22Rv1 (cell line): ENCODE results near the gene ARG1.

Source experiments
- H3K27ac ChIP-seq: fragments of 450-650 bp; 2 replicates; pipeline ENCODE4 v1.5.1; 2017
- ZFX ChIP-seq: fragments of 450-650 bp; IDR thresholded peaks from 2 replicates; pipeline ENCODE4 v1.6.1; 2017; ENCODE audit warnings: antibody characterized with exemption, borderline replicate concordance
- TF ChIP-seq, protein P1 (sequence below): fragments of 450-650 bp; IDR thresholded peaks from 2 replicates; pipeline ENCODE4 v1.5.1; 2017; ENCODE audit warnings: mild to moderate bottlenecking

Gene ARG1

DNA sequence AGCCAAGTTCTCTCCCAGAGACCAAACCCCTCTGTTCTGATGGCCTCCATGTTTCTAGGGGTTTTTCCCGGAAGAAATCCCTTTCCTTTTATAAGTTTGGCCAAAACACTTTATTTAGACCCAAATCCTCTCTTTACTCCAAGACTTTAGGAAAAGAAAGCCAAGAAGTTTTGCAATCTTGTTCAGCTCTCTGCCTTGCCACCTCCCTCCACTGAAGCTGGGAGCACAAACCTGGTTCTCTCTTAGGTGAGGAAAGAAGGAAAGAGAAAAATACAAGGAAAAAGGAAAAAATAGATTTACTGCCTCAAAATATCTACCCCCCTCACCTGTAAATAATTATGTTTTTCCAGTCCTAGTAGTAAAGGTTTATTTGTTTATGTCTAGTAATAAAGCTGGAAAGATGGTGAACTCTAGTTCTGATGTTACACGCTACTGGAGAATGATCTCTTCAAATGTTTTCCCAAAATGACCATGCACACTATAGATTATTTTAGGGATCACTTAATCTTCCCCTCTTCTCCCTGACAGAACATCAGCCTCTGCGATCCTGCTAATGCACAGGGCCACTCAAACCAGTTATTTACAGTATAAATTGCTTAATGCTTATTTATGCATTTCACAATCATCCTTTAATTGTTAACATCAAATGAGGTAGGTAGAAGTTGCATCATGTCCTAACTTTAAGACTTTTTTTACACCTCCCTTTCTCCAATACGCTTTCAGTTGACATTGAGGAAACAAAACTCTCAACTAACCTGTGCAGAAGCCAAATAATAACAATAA is 10.9 kb upstream of the ARG1 start:
- H3K27ac ChIP-seq = no peak overlapping the region
- TF ChIP-seq, protein P1, sequence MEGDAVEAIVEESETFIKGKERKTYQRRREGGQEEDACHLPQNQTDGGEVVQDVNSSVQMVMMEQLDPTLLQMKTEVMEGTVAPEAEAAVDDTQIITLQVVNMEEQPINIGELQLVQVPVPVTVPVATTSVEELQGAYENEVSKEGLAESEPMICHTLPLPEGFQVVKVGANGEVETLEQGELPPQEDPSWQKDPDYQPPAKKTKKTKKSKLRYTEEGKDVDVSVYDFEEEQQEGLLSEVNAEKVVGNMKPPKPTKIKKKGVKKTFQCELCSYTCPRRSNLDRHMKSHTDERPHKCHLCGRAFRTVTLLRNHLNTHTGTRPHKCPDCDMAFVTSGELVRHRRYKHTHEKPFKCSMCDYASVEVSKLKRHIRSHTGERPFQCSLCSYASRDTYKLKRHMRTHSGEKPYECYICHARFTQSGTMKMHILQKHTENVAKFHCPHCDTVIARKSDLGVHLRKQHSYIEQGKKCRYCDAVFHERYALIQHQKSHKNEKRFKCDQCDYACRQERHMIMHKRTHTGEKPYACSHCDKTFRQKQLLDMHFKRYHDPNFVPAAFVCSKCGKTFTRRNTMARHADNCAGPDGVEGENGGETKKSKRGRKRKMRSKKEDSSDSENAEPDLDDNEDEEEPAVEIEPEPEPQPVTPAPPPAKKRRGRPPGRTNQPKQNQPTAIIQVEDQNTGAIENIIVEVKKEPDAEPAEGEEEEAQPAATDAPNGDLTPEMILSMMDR = no peak
- TF ChIP-seq ZFX = no peak

DNA sequence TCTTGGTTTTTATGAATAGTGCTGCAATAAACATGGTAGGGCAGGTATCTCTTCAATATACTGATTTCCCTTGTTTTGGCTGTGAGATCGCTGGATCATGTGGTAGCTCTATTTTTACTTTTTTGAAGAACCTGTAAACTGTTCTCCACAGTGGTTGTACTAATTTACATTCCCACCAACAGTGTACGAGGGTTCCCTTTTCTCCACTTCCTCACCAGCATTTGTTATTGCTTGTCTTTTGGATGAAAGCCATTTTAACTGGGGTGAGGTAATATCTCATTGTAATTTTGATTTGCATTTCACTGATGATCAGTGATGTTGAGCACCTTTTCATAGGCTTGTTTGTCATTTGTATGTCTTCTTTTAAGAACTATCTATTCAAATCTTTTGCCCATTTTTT is 8.0 kb upstream of the ARG1 start:
- TF ChIP-seq, protein P1 = no peak
- no peak for TF ChIP-seq ZFX
- H3K27ac ChIP-seq = no peak overlapping the region

DNA sequence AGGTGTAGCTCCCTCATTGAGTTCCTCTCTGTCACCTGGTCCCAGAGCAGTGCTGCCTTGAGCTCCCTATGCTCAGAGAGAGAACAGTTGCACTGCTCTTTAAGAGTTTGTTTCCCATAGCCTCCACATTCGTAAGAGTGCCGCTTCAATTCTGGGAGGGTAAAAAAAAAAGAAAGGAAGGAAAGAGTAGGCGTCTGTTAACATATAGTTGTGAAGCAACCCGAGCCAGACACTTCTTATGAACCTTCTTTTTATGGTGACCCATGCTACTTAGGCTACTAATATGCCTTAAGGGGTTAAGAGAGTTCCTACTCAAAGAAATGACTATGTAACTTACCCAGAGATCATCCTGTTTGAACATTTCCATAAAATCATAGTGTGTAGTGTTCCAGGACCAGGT is 4.3 kb upstream of the ARG1 start:
- no peak overlapping the region for H3K27ac ChIP-seq
- TF ChIP-seq, protein P1 = no peak
- no peak for TF ChIP-seq ZFX

DNA sequence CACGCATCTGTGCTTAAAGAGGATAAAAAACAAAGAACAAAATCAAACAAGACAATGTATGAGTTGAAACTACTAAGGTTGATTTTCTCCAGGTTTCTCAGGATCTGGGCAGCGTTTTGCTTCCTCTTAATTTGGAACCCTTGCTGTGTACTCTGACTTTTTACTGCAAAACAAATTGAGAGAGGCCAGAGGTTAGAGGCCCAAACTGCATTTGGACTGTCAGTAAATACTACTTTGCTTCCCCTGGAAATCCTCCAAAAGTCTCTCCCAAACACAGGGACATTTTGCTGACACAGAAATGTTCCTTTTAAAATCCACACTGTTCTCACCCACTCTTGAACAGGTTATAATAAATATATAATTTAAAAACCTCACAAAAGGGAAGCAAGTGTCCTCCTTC is 1.1 kb downstream of the ARG1 start:
- no peak overlapping the region for H3K27ac ChIP-seq
- TF ChIP-seq, protein P1 = no peak
- no peak for TF ChIP-seq ZFX

- TF ChIP-seq, protein P1 = no peak
- no peak for TF ChIP-seq ZFX
- H3K27ac ChIP-seq = no peak overlapping the region
Measured at GRCh38 chr6:131574686-131575085, 1.7 kb downstream of the ARG1 start.

- TF ChIP-seq ZFX = no peak
- TF ChIP-seq, protein P1 = no peak
- no peak overlapping the region for H3K27ac ChIP-seq
Measured at GRCh38 chr6:131575834-131576478, 2.9 kb downstream of the ARG1 start.

GRCh38 chr6:131581523-131581922 is 8.5 kb downstream of the ARG1 start:
- TF ChIP-seq, protein P1 = no peak
- H3K27ac ChIP-seq = no peak overlapping the region
